Measurements from ENCODE around the gene BABAM2. TPM values are rescaled to one million over a fixed set of nuclear protein-coding genes. Genes with fewer than 3 reads are reported as not detected.

BABAM2 gene
- total and polyA plus RNA-seq, 2 of the 4 experiments (the other 2 are of a cell fraction): 20.9 to 23.1 TPM

DNA sequence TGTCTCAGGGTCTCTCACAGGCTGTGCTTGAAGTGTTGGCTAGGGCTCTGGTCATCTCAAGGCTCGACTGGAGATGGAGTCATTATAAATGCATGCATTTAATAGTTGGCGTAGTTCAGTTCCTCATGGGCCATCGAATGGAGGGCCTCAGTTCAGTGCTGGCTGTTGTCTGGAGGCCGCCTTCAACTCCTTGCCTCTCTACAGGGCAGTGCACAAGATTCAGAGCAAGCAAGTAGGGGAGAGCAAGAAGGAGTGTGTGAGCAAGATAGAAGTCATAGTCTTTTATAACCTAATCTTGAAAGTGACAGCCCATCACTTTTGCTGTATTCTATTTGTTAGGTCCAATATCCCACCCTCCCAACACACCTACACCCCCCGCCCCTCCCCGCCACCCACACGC, 137.5 kb downstream of the BABAM2 start:
- no peaks in the 10 kb centered on the region; the same call in 1 of the 2 replicates for H3K4me1 ChIP-seq (ENCODE audit: control insufficient read depth, insufficient read depth, low read length)
- dilution Hi-C loops (cut with HindIII; ENCODE audit: low sequenced_read_pairs, unreplicated experiment): no loop called here
- no peaks in the 10 kb centered on the region for H3K79me1 ChIP-seq (ENCODE audit: low read depth in 1 of 2, low read length in 2 of 2)
- H3K23ac ChIP-seq (ENCODE audit: low read depth, low read length): no peak overlapping the region
- in situ Hi-C loops (cut with MboI; ENCODE audit: low sequenced_read_pairs): no loop called here
- no peak overlapping the region for H4K91ac ChIP-seq (ENCODE audit: insufficient read depth, low read depth, low read length)
- no peak overlapping the region for H2AK9ac ChIP-seq (replicated peaks; ENCODE audit: low read depth, low read length, poor library complexity)
- no peak overlapping the region for H3K18ac ChIP-seq (ENCODE audit: low read depth, low read length)
- no peak overlapping the region for H3K4ac ChIP-seq (ENCODE audit: low read depth, low read length)
- intact Hi-C loops (cut with micrococcal nuclease): no loop called here
- H2BK5ac ChIP-seq (ENCODE audit: low read depth, low read length, poor library complexity, severe bottlenecking): no peak overlapping the region
- H2BK120ac ChIP-seq (ENCODE audit: low read depth, low read length): no peak overlapping the region
- ChIA-PET CTCF (no interaction called here), POLR2A (ENCODE audit: unreplicated experiment) (no interaction called here)
- no peak overlapping the region for H3K56ac ChIP-seq (ENCODE audit: extremely low read depth, insufficient read depth, low read length)
- no peak overlapping the region for H3K4me3 ChIP-seq (ENCODE audit: insufficient read depth, low read depth, low read length)
- no peaks in the 10 kb centered on the region for H3K9me3 ChIP-seq (ENCODE audit: control insufficient read depth, insufficient read depth, low read length)
- H4K8ac ChIP-seq (ENCODE audit: low read depth in 2 of 2, low read length in 2 of 2): no peak overlapping the region
- no peak overlapping the region for H3K4me2 ChIP-seq (ENCODE audit: low read depth, low read length)
- DNase-seq (no peak), ATAC-seq (ENCODE audit: low read depth) (no peak)
- BruUV-seq (replicated peaks): no TSS peak
- H4K20me1 ChIP-seq (ENCODE audit: insufficient read depth, low read length): no peaks in the 10 kb centered on the region
- H2BK20ac ChIP-seq (ENCODE audit: low read depth, low read length): no peak overlapping the region
- no peak overlapping the region for H2AFZ ChIP-seq (replicated peaks; ENCODE audit: low read length, poor library complexity)
- TF ChIP-seq SMC3 (IDR thresholded peaks at IDR 0.05; ENCODE audit: low read depth, low read length) (no peak), MAZ (IDR thresholded peaks at IDR 0.05; ENCODE audit: borderline replicate concordance, low read depth, low read length) (no peak), RCOR1 (IDR thresholded peaks at IDR 0.05; ENCODE audit: insufficient replicate concordance, low read length) (no peak), CHD1 (IDR thresholded peaks at IDR 0.05; ENCODE audit: low read depth, low read length) (no peak), POLR2A (IDR thresholded peaks at IDR 0.05; ENCODE audit: low read depth, low read length) (no peak), MXI1 (IDR thresholded peaks at IDR 0.05; ENCODE audit: borderline replicate concordance, low read depth, low read length) (no peak), CEBPB (IDR thresholded peaks at IDR 0.05; ENCODE audit: low read depth, low read length) (no peak), NFE2L2 (IDR thresholded peaks at IDR 0.05; ENCODE audit: low read depth, low read length) (no peak), MAFK (IDR thresholded peaks at IDR 0.05; ENCODE audit: low read depth, low read length) (no peak), FOS (IDR thresholded peaks at IDR 0.05; ENCODE audit: low read depth, low read length) (no peak)
- TF ChIP-seq, protein P1, sequence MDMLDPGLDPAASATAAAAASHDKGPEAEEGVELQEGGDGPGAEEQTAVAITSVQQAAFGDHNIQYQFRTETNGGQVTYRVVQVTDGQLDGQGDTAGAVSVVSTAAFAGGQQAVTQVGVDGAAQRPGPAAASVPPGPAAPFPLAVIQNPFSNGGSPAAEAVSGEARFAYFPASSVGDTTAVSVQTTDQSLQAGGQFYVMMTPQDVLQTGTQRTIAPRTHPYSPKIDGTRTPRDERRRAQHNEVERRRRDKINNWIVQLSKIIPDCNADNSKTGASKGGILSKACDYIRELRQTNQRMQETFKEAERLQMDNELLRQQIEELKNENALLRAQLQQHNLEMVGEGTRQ (IDR thresholded peaks at IDR 0.05; ENCODE audit: low read depth, low read length): no peak
- TF ChIP-seq, protein P2, sequence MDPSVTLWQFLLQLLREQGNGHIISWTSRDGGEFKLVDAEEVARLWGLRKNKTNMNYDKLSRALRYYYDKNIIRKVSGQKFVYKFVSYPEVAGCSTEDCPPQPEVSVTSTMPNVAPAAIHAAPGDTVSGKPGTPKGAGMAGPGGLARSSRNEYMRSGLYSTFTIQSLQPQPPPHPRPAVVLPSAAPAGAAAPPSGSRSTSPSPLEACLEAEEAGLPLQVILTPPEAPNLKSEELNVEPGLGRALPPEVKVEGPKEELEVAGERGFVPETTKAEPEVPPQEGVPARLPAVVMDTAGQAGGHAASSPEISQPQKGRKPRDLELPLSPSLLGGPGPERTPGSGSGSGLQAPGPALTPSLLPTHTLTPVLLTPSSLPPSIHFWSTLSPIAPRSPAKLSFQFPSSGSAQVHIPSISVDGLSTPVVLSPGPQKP (IDR thresholded peaks at IDR 0.05; ENCODE audit: borderline replicate concordance, low read depth, low read length): no peak
- TF ChIP-seq, protein P3, sequence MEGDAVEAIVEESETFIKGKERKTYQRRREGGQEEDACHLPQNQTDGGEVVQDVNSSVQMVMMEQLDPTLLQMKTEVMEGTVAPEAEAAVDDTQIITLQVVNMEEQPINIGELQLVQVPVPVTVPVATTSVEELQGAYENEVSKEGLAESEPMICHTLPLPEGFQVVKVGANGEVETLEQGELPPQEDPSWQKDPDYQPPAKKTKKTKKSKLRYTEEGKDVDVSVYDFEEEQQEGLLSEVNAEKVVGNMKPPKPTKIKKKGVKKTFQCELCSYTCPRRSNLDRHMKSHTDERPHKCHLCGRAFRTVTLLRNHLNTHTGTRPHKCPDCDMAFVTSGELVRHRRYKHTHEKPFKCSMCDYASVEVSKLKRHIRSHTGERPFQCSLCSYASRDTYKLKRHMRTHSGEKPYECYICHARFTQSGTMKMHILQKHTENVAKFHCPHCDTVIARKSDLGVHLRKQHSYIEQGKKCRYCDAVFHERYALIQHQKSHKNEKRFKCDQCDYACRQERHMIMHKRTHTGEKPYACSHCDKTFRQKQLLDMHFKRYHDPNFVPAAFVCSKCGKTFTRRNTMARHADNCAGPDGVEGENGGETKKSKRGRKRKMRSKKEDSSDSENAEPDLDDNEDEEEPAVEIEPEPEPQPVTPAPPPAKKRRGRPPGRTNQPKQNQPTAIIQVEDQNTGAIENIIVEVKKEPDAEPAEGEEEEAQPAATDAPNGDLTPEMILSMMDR (conservative IDR thresholded peaks at IDR 0.05; ENCODE audit: low read depth, low read length): no peak
- WGBS, 2 experiments (ENCODE audit: extremely low coverage in 2 of 2, insufficient read length in 1 of 2): 84% methylated on average over 3 of the region's 7 CpGs; no CpG with 5 or more reads in 1 of the 2 experiments
- no peaks in the 10 kb centered on the region for H3K27me3 ChIP-seq (ENCODE audit: control insufficient read depth, insufficient read depth, low read length)
- H2AK5ac ChIP-seq (ENCODE audit: low read depth, low read length): no peak overlapping the region
- H3K9ac ChIP-seq (ENCODE audit: low read depth, low read length): no peak overlapping the region
- H3K14ac ChIP-seq (replicated peaks; ENCODE audit: low read depth, low read length): no peak overlapping the region
- H3K9me1 ChIP-seq (ENCODE audit: insufficient read depth, low read length): no peaks in the 10 kb centered on the region
- H4K5ac ChIP-seq (ENCODE audit: low read depth, low read length): no peak overlapping the region
- H2BK15ac ChIP-seq (ENCODE audit: low read depth, low read length): no peak overlapping the region
- no peak overlapping the region for H3K27ac ChIP-seq (ENCODE audit: insufficient read depth, low read length)
- peaks cover 2% of the 10 kb centered on the region; the same call in 1 of the 2 replicates for H3K36me3 ChIP-seq (ENCODE audit: control insufficient read depth, insufficient read depth, low read length)
